Kidney (tissue), 14 donors: ENCODE data around the gene BIN1. TPM values are rescaled to one million over a fixed set of nuclear protein-coding genes. Genes with fewer than 3 reads are reported as not detected.
A peak's percentile ranks its signal among the peaks of the same experiment; 100 is the strongest.

Experiments
- DNase-seq, 5 donors: peaks; one replicate each; pipeline ENCODE4 v3.0.0-alpha.2; 2013 to 2020
- FAIRE-seq: peaks from 2 replicates; lab custom pipeline; 2012; peaks lifted over from hg19 to GRCh38; lab: Jason Lieb, UNC
- H3K27ac ChIP-seq, 2 donors: one replicate each; pipeline ENCODE4 v1.7.0; 2013; ENCODE audit warnings: low read depth in 2 of 2, low read length in 2 of 2, inconsistent platforms in 1 of 2
- H3K27me3 ChIP-seq: one replicate; pipeline ENCODE4 v1.7.1; 2013; ENCODE audit warnings: low read length, inconsistent platforms; ENCODE audit not compliant: control insufficient read depth, insufficient read depth
- H3K36me3 ChIP-seq, 3 donors: one replicate each; pipeline versions ENCODE4 v1.7.0 to v1.7.1; 2013; ENCODE audit warnings: low read length in 3 of 3, control low read depth in 1 of 3, inconsistent platforms in 1 of 3; ENCODE audit not compliant: insufficient read depth in 3 of 3, control insufficient read depth in 2 of 3
- H3K4me1 ChIP-seq, 3 donors: one replicate each; pipeline versions ENCODE4 v1.7.0 to v1.7.1; 2013; ENCODE audit warnings: low read length in 3 of 3, inconsistent platforms in 1 of 3, low read depth in 1 of 3; ENCODE audit not compliant: control insufficient read depth in 2 of 3, insufficient read depth in 2 of 3
- H3K4me3 ChIP-seq, 3 donors: one replicate each; pipeline versions ENCODE4 v1.7.0 to v1.8.1; 2013; ENCODE audit warnings: low read length in 3 of 3, control low read depth in 1 of 3, inconsistent platforms in 1 of 3
- H3K9ac ChIP-seq, 3 donors: one replicate each; pipeline versions ENCODE4 v1.7.0 to v1.7.1; 2013; ENCODE audit warnings: low read length in 3 of 3, control low read depth in 1 of 3, inconsistent platforms in 1 of 3
- H3K9me3 ChIP-seq, 3 donors: one replicate each; pipeline versions ENCODE4 v1.7.0 to v1.7.1; 2013; ENCODE audit warnings: low read length in 3 of 3, control low read depth in 1 of 3, inconsistent platforms in 1 of 3; ENCODE audit not compliant: control insufficient read depth in 2 of 3, insufficient read depth in 1 of 3
- intact Hi-C: fragments of 100-400 bp; cut with DNase I; formaldehyde crosslinking; loops from one replicate; pipeline ENCODE4 v1.11.1; 2022
- polyA plus RNA-seq: library from polyadenylated mRNA; stranded (reverse); fragments of 350-450 nt; fragmentation: Illumina TruSeq; extraction: RNeasy Lipid Tissue Mini Kit (QIAGEN cat#74804); gene quantifications from one replicate; pipeline ENCODE4 v1.2.3, GENCODE V29; 2014; ENCODE audit warnings: low read depth, low replicate concordance; ENCODE audit not compliant: insufficient read depth
- total RNA-seq: library from RNA; stranded (reverse); fragmentation: NEBNext Ultra II Directional; extraction: Animal tissue kit (Norgen Biotek cat#: 25700); gene quantifications from one replicate; pipeline ENCODE4 v1.2.1, GENCODE V29; 2021
- TF ChIP-seq, protein P1 (sequence below): IDR thresholded peaks from 3 replicates; pipeline ENCODE4 v1.5.1; 2012; ENCODE audit warnings: mild to moderate bottlenecking, moderate library complexity, borderline replicate concordance; ENCODE audit not compliant: insufficient read depth; ENCODE audit errors: extremely low read depth
- donor health status: control.
- donor health status: control.
- donor health status: control.
- donor health status: control.
- donor health status: control.
- donor health status: DM: yes; HTN: yes; CAD: no.
- donor health status: Normal renal cell carcinoma (clear cell type).

Gene BIN1
- total and polyA plus RNA-seq, 2 donors from 2014 or later: 121 to 167 TPM

- peaks cover 0 to 3% (median 0%) of the 10 kb centered on the region in 3 donors for H3K36me3 ChIP-seq
- DNase-seq (no peak), FAIRE-seq (no peak)
- H3K9ac ChIP-seq: no peak overlapping the region
- H3K4me3 ChIP-seq: no peak overlapping the region
- no peak overlapping the region for H3K27ac ChIP-seq
- intact Hi-C loops: no loop called here
- no peaks in the 10 kb centered on the region for H3K9me3 ChIP-seq
- TF ChIP-seq, protein P1, sequence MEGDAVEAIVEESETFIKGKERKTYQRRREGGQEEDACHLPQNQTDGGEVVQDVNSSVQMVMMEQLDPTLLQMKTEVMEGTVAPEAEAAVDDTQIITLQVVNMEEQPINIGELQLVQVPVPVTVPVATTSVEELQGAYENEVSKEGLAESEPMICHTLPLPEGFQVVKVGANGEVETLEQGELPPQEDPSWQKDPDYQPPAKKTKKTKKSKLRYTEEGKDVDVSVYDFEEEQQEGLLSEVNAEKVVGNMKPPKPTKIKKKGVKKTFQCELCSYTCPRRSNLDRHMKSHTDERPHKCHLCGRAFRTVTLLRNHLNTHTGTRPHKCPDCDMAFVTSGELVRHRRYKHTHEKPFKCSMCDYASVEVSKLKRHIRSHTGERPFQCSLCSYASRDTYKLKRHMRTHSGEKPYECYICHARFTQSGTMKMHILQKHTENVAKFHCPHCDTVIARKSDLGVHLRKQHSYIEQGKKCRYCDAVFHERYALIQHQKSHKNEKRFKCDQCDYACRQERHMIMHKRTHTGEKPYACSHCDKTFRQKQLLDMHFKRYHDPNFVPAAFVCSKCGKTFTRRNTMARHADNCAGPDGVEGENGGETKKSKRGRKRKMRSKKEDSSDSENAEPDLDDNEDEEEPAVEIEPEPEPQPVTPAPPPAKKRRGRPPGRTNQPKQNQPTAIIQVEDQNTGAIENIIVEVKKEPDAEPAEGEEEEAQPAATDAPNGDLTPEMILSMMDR: no peak
- H3K4me1 ChIP-seq: peaks cover 0 to 2% (median 0%) of the 10 kb centered on the region in 3 donors
- no peaks in the 10 kb centered on the region for H3K27me3 ChIP-seq
These were observed 60.4 kb downstream of the BIN1 start for GRCh38 chr2:127046579-127046978.

- no peak overlapping the region for H3K4me3 ChIP-seq
- no peaks in the 10 kb centered on the region for H3K9me3 ChIP-seq
- H3K9ac ChIP-seq: no peak overlapping the region
- DNase-seq (peak in 2 of 5 donors; percentile 52 to 74), FAIRE-seq (no peak)
- H3K27ac ChIP-seq: no peak overlapping the region
- no peaks in the 10 kb centered on the region for H3K27me3 ChIP-seq
- TF ChIP-seq, protein P1: no peak
- peaks cover 0 to 2% (median 0%) of the 10 kb centered on the region in 3 donors for H3K4me1 ChIP-seq
- H3K36me3 ChIP-seq: peaks cover 0 to 3% (median 0%) of the 10 kb centered on the region in 3 donors
- intact Hi-C loops: no loop called here
These were observed 61.0 kb downstream of the BIN1 start for GRCh38 chr2:127045792-127046501.

DNA sequence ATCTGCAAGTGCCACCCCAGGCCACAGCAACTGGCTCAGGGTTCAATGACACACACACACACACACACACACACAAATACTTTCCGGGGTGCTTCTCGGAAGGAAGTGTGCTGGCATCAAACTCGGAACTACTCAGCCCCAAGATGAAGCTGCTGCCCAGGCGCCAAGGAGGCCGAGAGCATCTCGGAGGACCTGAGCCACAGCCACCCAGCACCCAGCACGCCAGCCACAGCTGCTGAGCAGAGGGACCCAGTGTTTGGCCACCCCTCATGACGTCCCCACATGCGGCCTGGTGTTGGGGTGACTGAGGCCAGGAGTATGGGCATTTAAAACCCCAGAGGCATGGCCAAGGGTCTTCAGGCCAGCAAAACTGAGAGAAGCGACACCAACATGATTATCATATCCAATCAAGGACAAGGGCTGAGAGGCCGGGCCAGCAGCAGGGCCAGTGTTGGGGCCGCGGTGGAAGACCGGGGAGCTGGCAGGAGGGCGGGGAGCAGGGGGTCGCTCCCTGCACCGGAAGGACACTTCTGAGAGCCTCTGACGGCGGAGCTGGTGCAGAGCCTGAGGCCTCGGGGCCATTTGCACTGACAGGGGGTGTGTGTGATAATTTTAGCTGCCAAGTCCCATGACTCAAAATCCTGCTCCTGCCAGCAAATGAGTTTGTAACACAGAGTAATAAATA is 61.8 kb downstream of the BIN1 start:
- Histone ChIP-seq H3K9me3 (no peaks in the 10 kb centered on the region), H3K27me3 (no peaks in the 10 kb centered on the region), H3K36me3 (peaks cover 0 to 3% (median 0%) of the 10 kb centered on the region in 3 donors), H3K27ac (no peak overlapping the region), H3K9ac (no peak overlapping the region), H3K4me3 (no peak overlapping the region), H3K4me1 (no peaks in the 10 kb centered on the region)
- intact Hi-C loops: no loop called here
- FAIRE-seq (no peak), DNase-seq (peak in 1 of 5 donors; percentile 66)
- TF ChIP-seq, protein P1: no peak
